Stimulated activated CD4-positive, alpha-beta T cell treated with anti-CD3 and anti-CD28 coated beads, Interleukin-2, amount 100 ng/mL, for 4 hours (primary cell): ENCODE data around the gene LAG3.

ENCODE experiments used
- DNase-seq: peaks from one replicate; pipeline ENCODE4 v3.0.0-alpha.2; 2020; ENCODE audit warnings: low read depth

The LAG3 gene

DNA sequence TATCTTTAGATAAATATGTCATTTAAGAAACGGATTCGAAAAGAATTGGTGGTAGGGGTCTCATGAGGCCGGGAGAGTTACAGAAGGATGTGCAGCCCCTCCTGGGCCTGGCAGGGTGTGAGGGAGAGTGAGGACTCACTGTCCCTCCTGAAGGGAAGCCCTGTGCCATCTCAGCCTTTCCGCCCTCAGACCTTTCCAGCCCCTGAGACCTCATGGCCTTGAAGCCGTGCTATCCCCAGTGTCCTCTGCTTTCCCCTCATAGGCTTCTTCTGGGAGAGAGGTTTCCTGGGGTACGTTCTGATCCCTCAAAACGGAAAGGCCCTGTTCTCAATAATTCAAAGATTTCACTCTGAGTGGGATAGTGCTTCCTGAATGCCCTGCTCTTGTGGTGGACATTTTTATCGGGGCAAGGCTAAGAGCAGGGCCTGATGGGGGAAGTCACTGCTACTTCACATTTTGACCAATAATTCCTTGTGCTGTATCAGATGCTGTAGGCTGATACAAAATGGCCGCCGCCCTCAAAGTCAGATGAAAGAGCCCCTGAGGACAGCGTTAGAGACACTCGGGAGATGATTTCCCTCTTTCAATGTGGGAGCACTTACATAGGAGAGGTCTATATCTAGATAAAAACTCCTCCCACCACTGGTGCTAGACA lies 18.3 kb downstream of the LAG3 start:
- no peak for DNase-seq

DNA sequence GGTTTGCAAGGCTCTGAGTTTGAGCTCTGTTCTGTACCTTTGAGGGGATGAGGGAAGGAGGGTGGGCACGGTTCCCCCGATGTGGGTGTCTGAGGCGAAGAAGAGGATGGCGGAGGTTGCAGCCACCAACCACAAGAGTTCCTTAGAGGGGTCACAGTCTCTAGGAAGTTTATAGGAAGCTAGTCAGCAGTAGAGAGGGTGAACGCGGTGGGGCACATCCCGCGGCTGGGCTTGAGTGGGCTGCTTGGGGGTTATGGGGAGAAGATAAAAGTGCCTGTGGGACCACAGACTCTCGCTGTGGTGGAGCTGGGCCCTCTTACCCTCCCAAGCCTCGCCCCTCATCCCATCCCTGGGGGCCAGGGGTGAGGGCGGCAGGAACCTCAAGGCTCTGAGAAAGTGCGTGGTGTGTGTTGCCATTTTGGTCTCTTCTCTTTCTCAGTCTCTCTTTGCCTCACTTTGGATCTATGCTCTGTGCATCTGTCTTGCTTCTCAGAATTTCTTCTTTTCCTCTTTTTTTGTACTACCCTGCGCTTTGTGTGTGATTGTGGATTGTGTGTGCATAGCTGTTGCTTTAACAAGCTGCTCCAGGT lies 19.7 kb downstream of the LAG3 start:
- no peak for DNase-seq

DNA sequence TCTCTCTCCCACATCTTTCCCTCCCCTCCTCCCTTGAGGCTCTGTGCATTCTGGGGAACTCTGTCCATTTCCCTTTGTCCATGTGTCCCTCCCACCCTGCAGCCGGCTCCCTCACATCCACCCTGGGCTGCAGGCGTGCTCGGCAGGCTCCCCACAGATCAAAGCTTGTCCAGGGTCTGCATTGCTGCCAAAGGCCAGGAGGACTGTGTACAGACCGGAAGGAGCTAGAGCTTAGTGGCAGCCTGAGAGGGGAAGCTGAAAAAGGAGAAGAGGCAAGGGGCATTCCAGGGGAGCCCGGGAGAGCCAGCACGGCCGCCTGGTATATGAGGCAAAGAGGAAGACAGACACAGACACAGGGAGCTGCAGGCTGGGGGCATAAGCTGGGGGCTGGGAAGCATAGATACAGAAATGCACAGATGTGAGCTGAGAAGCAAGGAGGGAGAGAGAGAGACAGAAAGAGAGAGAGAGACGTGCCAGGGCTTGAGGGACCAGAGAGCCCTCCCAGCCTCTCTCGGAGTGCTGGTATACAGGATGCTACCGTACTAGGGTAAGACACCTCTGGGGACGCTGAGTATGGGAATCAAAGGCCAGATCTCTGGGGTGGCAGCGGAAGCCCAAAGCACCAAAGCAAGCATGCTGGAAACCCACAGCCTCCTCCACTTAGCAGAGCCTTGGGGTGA lies 20.3 kb downstream of the LAG3 start:
- DNase-seq, result no peak

DNA sequence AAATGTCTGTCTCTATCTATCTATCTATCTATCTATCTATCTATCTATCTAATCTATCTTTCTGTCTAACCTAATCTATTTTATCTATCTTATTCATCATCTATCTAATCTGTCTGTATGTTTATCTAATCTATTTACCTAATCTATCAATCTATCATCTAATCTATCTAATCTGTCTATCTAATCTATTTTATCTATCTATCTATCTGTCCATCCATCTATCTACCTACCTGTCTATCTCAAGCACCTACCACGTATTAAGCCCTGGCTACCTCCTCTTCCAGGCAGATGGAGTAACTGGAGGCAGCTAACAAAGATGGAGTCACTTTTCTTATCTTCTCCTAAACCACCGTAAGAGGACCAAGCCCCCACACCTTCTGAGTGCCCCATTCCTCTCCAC lies 22.8 kb downstream of the LAG3 start:
- DNase-seq, result no peak

DNA sequence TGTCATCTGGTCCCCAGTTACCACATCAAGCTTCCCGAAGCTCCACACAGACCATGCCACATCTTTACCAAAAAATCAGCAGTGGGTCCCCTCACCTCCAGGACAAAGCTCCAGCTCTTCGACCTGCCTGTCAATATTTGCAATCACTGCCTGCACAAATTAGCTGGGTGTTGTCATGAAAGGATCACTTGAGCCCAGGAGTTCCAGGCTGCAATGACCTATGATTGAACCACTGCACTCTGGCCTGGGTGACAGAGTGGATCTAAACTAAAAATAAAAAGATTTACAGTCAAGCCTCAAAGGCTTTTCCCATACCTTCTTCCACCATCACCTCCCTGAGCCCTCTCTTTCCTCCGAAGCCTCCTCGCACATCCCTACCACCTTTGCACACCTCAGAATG lies 24.3 kb downstream of the LAG3 start:
- DNase-seq, result no peak

DNA sequence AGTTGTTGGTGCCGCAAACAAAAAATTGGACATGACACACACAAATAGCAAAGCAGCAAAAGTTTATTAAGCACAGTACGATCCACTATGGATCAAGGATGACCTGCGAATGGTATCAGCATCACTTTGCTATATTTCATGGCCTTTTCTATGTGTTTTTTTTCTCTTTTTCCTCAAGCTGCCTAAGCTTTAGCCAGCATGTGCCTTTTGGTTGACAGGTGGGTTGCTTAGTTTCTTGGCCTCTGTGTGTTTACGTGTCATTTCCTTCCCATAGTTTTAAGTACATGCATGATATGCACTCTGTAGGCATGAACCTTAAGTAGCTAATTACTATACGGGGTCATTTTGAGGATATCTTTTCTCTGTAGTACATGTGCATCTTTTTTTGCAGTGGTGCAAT lies 26.8 kb downstream of the LAG3 start:
- DNase-seq, result no peak

DNA sequence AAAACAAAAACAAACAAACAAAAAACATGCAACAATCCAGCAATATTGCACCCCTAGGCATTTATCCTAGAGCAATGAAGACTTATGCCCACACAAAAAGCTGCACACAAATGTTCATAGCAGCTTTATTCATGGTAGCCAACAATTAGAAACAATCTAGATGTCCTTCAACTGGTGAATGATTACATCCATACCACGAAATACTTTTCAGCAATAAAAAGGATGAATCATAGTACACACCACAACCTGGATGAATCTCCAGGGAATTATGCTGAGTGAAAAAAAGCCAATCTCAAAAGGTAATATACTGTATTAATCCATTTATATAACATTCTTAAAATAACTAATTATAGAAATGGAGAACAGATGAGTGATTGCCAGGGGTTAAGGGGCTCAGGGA lies 34.9 kb downstream of the LAG3 start:
- DNase-seq, result no peak

DNA sequence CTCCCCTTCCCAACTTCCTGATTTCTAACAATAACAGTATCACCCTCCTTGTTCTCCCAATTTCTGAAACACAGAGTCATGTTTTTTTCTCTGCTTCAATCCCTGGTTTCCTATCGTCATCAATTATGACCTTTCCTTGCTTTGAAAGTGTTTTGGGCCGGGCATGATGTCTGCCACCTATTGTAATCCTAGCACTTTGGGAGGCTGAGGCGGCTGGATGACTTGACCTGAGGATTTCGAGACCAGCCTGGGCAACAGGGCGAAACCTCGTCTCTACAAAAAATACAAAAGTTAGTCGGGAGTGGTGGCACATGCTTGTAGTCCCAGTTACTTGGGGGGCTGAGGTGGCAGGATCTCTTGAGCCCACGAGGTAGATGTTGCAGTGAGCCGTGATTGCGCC lies 36.7 kb downstream of the LAG3 start:
- no peak for DNase-seq

DNA sequence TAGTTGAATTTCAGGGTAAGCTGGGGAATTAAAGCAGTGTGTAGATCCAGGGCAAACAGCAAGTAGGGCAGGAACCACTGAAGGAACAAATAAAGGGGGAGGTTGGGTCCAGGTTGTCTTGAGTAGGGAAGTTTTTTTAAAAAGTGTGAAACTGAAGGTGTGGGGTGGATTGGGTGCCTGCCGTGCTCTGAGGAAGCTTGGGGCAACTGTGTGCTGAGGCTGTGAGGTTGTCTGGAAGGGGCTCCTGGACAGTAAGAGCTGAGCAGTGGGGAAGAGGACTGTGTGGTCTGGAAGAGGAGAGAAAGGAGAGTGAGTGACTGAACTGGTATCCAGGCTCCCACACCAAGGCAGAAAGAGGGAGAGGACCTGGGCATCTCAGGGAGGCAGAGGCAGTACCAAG lies 38.4 kb downstream of the LAG3 start:
- no peak for DNase-seq

DNA sequence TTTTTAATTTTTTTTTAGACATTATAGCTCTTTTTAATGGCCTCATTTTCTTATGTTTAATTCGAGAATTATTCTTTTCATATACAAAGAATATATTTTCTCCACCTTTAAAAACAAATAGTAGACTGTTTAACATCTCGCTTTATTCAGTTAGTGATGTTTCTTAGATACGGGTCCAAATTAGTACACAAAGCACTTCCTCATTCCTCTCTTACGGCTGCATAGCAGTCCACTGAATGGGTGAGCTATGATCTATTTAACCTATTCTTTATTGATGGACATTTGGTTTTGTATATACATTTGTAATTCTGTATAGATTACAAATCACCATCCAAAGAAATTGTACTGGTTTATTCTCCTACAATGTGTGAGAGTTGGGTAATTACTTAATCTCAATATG lies 41.0 kb downstream of the LAG3 start:
- no peak for DNase-seq

DNA sequence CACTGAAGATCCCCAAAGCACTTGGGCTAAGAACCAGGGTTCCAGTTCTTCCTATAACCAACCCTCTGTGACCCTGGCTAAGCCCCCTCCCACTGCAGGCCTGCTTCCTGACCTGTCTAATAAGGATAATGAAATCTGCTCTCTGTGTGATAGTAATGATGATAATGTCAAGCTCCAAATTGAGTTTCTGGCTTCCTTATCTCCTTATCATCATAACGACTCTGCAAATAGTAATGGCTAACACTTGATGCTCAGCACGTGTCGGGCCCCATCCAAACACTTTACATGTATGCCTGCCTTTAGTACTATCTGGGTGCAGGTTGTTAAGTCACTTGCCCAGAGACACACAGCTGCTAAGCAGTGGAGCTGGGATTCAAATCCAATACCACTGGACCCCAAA lies 44.3 kb downstream of the LAG3 start:
- DNase-seq, result no peak

DNA sequence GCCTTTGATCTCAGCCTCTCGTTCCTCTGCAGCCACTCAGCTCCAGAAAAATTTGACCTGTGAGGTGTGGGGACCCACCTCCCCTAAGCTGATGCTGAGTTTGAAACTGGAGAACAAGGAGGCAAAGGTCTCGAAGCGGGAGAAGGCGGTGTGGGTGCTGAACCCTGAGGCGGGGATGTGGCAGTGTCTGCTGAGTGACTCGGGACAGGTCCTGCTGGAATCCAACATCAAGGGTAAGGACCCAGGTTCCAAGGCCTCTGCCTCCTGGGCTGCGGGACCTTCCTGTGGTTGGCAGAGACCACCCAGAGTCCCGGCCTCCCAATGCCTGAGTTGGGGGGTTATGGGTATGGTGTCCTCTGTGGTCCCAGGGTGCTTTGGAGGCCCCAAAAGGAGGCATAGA lies 44.8 kb downstream of the LAG3 start:
- DNase-seq, result no peak

DNA sequence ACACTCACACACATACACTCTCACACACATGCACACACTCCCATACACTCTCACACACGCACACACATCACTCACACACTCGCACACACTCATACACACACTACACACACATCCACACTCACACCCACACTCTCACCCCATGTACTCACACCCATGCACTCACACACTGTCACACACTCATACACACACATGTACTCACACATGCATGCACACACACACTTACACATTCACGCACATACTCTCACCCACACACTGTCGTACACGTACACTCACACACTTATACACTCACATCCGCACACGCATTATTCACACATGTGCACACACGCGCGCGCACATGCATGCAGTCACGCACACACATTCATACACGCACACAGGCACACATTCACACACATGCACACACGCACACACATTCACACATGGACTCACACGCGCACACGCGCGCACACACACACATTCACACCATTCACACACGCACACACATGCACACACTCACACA lies 45.4 kb downstream of the LAG3 start:
- no peak for DNase-seq

DNA sequence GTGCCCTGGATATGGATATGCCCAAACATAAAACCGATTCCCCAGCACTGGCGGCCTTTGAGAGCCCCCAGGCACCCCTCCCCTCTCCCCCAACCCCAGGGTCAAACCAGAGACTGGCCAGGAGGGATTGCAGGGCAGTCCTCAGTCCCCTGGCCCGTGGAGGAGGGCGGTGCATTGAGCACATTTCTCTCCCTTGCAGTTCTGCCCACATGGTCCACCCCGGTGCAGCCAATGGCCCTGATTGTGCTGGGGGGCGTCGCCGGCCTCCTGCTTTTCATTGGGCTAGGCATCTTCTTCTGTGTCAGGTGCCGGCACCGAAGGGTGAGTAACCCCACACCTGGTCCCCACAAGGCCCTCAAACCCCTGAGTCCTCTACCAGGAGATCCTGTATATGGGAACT lies 45.9 kb downstream of the LAG3 start:
- DNase-seq, result no peak

DNA sequence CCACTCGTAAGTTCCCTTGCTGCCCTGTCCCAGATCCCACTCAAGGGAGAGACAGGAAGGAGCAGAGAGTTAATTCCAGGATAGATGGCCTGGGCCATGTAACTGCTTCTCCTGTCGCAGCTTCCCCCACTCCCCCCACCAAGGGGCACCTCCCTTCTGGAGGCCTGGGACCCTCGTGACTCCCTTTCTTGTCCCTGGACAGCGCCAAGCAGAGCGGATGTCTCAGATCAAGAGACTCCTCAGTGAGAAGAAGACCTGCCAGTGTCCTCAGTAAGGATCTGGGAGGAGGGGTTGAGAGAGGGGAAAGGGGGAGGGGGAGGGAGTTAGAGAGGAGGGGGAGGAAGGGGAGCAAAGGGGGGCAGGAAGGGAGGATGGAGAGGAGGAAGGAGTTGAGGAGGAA lies 46.3 kb downstream of the LAG3 start:
- DNase-seq, result no peak

DNA sequence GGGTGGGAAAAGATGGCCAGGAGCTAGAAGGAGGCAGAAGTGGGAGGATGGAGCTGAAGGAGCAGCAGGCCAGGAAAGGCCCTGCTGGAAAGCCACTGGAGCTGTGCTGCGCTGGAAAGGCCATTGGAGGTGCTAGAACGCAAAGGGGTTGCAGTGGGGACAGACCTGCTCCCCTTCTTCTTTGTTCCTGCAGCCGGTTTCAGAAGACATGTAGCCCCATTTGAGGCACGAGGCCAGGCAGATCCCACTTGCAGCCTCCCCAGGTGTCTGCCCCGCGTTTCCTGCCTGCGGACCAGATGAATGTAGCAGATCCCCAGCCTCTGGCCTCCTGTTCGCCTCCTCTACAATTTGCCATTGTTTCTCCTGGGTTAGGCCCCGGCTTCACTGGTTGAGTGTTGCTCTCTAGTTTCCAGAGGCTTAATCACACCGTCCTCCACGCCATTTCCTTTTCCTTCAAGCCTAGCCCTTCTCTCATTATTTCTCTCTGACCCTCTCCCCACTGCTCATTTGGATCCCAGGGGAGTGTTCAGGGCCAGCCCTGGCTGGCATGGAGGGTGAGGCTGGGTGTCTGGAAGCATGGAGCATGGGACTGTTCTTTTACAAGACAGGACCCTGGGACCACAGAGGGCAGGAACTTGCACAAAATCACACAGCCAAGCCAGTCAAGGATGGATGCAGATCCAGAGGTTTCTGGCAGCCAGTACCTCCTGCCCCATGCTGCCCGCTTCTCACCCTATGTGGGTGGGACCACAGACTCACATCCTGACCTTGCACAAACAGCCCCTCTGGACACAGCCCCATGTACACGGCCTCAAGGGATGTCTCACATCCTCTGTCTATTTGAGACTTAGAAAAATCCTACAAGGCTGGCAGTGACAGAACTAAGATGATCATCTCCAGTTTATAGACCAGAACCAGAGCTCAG lies 47.0 kb downstream of the LAG3 start:
- no peak for DNase-seq

DNA sequence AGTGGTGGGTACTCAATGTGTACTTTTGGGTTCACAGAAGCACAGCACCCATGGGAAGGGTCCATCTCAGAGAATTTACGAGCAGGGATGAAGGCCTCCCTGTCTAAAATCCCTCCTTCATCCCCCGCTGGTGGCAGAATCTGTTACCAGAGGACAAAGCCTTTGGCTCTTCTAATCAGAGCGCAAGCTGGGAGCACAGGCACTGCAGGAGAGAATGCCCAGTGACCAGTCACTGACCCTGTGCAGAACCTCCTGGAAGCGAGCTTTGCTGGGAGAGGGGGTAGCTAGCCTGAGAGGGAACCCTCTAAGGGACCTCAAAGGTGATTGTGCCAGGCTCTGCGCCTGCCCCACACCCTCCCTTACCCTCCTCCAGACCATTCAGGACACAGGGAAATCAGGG lies 47.8 kb downstream of the LAG3 start:
- DNase-seq, result no peak

DNA sequence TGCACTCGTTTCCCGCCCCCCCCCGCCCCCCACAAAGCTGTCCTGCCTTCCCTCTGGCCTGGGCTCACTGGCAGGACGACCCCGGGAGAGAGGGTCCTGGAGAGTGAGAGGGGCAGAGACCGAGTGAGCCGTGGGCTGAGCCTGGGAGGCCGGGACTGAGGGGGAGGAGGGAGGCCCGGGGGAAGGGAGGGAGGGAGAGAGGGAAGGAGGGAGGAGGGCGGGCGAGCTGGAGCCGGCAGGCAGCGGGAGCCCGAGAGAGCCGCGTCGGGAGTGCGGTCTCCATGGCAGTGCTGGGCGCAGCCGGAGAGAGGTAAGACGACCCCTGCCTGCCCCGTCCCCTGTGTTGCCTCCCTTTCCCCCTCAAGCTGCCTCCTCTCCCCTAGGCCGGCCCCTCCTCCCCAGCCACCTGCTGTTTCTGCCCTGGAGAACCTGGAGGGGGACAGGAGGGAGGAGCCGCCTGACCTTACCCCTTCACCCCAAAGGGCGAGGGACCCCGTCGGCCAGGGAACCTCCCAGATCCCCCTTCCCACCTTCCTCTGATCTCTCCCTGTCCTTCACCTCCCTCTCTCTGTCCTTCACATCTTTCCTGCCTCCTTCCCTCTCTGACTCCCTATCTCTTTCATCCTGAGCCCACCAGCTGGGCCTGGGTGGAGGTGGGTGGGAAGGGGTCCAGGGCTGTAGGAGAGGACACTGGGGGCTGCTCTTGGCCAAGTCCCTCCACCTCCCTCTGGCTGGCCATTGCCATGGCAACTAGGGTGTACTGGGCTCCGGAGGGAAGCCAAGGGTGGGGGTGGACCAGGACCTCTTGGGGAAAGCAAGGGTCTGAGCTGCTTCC lies 49.5 kb downstream of the LAG3 start, which contains the start of gene GPR162:
TSS of gene GPR162 (plus strand) at position 231 of the 835 bp plus-strand sequence. CDS start 2,078 bp downstream, outside the sequence.
- DNase-seq, result no peak

DNA sequence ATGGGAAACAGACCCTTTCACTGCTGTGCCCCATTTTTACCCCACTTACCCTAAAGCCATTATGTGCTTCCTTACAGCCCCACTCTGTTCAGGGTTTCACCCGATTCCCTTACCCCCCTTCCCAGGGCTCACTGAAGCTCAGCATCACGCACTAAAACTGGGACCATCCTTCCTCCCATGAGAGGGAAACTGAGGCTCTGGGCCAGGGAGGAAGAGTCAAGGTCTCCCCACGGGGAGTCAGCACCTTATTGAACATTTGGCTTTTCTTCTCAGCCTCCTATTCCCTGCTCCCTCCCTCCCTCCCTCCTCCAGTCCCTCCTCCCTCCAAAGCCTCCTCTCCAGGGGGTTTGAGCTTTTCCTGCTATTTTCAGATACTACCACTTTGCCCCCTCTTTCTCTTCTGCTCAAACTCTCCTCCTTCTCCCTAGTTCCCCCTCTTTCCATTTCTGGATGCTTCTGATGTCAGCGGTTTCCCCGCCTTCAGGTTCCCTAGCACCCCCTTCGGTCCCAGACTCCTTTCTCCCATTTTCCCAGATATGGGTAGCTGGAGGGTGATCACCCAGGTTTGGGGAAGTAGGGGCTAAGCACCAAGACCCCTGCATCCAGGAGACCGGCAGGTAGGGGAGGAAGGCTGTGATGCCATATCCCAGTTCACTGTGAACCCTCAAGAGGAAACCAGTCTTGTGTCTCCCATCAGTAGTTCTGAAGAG lies 50.3 kb downstream of the LAG3 start:
- no peak for DNase-seq

DNA sequence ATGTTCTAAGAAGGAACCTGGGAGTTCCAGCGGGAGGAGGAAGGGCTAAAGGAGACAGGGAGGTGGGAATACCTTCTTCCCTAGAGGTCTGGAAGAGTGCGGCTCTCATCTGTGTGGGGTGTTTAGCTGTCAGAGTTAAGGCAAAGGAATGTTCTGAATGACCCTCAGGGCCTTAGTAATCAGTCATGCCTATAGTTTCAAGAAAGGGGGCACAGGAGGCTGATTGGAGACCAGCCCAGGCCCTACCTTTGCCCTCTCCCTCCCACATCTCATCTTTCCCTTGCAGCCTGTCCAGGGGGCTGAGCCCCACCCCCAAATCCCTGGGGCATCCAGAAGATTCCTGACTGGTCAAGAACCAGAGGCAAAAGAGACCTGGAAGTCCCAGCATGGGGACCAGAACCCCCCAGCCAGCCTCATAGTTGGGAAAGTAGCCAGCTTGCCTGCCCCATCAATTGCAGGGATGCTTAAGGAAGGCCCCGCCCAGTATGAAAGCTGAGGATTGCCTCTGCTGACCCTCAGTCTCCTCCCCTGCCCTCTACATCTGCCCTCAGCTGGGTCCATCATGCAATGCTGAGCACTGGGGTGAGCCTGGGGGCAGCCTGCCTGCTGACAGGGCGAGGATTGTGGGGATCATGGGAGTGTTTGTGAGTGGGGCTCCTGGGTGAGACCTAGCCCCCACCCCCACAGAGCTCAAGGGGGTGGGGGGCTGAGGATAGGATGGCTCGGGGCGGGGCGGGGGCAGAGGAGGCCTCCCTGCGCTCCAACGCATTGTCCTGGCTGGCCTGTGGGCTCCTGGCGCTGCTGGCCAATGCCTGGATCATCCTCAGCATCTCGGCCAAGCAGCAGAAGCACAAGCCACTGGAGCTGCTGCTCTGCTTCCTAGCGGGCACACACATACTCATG lies 51.1 kb downstream of the LAG3 start:
- DNase-seq, result no peak
